ENCODE results near the gene PITPNM1. TPM values are rescaled to one million over a fixed set of nuclear protein-coding genes. Genes with fewer than 3 reads are reported as not detected.
"Not testable (repeated sequence)": the region's sequence is repeated elsewhere in the genome, so short reads cannot be mapped to it uniquely, and the experiment has no call there.

PITPNM1 gene
- total RNA-seq, 1 donor from 2014 or later, result 51.0 TPM

DNA sequence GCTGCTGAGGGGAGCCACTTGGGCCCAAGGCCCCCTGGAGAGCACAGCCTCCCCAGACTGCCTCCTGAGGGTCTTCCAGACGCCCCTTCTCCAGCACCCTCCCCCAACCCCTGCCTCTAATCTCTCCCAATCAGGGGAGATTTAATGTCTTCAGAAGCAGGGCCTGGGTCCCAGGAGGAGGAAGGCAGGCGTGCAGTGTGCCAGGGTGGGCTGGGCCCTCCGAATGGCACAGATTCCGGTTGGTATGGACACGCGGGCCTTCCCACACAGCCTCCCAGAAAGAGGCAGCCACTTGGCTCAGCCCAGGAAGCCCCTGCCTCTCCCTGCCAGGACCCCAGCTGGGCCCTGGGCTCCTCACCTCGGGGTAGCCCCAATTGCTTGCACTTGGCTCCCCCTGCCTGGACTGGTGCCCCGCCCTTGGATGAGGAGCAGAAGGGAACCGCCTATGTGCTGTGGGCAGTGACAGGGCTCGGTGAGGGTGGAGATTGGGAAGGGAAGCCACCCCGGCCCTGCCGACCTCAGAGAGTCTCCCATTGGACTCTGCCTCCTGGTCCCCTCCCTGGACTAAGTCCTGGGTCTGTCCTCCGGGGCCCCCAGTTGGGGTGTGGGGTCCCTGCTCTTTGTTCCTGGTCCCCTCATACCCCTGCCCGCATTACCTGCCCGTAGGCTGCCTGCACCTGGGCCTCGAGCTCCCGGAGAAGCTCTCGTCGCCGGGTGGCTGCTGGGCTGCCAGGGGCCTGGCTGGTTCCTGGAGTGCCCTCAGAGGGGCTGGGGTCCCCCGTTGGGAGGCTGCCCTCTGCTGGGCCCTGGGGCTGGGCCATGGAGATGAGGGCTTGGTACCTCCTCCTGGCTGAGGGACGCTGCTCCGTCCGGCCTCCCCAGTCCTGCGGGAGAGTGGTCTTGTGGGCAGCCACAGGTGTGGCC, 18.7 kb upstream of the PITPNM1 start:
- no peak for DNase-seq (ENCODE audit: low spot score)

DNA sequence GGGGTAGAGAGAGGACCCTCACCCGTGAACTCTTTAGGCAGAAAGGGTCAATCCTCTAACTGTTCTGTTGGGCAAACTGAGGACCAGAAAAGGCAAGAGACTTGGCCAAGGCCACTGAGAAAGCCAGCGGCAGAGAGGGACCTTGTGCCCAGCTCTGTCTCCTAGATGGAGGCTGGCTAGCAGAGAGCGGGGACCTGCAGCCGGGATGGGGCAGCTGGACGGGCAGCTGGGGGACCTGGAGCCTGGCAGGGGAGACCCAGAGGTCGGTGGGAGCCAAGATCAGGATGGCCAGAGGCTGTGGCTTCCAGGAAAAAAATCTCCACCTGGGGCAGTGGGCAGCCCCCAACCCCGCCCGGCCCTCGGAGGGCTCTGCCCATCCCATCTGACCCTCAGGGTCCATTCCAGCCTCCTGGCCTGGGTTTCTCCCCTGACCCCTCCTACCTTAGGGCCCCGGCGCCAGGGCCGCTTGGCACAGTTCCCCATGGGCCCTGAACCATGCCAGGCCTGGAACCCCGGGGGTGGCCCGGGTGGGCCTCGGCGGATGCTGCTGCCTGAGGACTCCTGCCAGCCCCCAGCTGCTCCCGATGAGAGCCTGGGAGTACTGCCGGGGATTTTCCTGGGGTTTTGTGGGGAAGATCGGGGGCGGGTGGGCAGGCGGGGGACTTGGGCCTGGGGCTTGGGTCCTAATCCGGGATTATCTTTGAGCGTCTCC, 17.8 kb upstream of the PITPNM1 start, which contains the start of gene CABP2:
TSS of gene CABP2 (minus strand) at position 603 of the 712 bp plus-strand sequence. CDS start at position 483, 120 bp downstream.
- DNase-seq (ENCODE audit: low spot score), result no peak

DNA sequence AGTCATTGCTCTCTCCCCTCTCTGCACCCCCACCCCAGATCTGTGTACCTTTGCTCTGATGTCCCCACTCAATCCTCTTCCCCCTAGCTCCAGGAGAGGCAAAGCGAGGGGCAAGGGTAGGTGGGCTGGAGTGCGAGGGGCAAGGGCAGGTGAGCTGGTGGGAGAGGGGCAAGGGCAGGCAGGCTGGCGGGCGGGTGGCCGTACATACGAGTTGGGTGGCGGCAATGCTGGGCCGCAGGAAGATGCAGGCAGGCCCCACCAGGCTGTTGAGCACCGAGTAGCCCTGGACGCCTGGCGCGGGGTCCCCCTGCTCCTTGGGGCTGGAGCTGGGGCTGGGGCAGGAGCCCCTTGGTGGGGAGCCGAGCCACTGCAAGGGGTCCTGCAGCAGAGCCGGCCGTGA, 17.2 kb upstream of the PITPNM1 start:
- DNase-seq (ENCODE audit: low spot score), result no peak

DNA sequence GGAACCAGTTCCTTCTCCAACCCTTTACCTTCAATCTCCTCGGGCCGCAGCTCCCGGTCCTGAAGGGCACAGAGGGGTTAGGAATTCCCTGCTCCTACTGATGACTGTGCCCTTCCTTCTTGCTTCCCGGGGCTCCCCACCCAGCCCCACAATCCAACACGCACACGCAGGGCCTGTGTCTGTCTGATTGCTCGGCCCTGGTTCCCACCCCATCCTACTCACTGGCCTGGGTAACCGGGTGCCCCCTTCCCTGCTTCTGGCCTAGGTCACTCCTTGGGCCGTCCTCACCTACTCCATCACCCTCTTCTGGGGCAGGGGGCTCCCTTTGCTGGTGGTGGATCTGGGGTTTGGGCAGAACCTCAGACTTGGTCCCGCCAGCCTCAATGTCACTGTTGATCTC, 16.8 kb upstream of the PITPNM1 start:
- no peak for DNase-seq (ENCODE audit: low spot score)

DNA sequence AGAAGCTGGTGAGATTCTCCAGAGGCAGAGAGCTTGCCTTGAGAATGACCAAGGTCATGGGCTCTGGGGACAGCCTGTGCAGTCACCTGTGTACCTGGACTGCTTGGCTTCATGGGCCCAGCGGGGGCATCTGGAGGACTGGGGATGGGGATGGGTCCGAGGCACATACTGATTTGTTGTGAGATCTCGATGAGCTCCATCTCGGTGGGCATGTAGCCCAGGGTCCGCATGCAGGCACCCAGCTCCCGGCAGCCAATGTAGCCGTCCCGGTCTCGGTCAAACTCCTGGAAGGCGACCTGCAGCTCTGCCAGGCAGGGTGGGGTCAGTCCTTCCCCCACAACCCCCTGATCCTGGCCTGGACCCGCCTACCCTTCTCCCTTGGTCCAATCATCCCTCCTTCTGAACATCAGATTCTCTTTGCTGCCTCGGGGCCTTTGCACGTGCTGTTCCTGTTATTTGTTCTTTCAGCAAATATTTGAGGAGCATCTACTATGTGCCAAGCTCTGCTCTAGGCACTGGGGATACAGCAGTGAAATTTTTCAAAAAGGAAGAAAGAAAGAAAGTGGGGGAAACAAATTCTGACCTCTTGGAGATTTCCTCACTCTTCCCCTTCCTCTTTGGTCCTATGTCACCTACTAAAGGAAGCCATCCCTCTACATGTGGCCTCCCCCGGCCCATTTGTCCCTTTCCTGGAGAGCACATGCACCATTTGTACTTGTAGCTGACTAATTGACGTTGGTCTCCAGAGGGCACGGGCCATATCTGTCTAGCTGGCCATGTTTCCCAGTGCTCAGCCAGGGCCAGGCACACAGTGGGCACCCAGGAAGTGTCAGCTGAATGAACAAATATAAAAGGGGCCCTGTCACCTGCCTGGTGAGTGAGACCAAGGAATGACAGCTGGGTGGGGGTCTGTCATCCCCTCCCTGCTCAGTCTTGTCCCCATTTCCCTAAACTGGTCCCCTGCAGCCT, 16.0 kb upstream of the PITPNM1 start:
- DNase-seq (ENCODE audit: low spot score), result no peak

DNA sequence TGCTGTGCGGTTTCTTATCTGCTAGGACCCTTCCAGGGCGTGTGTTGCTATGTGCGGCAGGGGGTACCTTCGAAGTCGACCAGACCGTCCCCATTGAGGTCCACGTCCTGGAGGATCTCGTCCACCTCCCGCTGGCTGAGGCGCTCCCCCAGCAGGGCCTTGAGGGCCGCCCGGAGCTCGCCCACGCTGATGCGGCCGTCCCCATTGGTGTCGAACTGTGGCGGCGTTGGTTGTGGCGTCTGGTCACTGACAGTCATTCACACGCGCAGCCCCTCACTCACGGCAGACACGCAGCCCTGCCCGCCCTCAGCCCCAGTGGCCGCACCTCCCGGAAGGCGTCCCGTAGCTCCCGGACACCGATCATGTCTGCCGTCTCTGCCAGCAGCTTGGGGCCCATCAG, 14.6 kb upstream of the PITPNM1 start:
- no peak for DNase-seq (ENCODE audit: low spot score)

DNA sequence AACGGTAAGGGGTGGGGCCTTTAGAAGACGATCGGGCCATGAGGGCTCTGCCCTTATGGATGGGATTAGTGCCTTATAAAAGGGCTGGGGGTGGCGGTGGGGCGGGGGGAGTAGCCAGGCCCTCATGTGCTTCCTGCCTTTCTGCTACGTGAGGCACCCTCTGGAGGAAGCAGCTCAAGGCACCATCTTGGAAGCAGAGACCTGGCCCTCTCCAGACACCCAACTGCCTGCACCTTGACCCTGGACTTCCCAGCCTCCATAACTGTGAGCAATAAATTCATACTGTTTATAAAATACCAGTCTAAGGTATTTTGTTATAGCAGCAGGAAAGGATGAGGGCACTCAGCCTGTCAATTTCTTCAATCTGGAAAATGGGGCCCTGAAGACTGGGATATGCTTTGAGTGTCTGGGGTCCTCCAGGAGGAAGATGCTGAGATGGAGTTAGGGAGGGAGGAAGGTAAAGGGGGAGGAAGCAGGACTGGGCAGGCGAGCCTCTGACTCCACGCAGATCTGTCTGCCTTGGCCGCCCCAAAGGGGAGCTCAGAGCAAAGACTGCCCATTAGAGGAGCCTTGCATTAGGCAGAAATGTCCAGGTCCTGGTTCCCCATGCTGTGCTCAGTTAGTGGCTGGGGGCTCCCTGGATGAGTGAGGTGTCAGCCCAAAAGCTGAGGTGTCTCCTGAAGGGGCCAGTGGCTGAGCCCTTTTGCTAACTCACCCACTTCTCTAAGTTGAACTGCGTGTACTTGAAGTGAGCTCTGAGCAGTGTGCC, 12.8 kb upstream of the PITPNM1 start:
- DNase-seq (ENCODE audit: low spot score), result no peak

DNA sequence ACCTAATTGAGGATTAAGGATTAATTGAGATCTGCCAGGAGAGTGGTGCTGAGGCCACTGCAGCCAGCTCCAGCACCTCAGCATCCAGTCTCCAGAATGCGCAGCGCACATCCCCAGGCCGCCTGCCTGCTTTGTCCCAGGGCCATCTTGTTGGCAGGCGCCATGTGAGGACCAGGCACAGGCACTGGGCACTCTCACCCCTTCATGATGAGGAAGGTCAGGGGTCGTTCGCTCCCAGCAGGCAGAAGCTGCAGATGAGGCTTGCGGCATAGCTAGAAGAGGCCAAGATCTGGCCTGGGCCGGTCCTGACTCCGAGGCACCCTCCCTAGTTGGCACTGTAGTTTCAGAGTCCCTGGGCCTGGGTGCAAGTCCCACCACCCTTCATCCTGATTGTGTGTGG, 11.6 kb upstream of the PITPNM1 start:
- DNase-seq (ENCODE audit: low spot score), result no peak

DNA sequence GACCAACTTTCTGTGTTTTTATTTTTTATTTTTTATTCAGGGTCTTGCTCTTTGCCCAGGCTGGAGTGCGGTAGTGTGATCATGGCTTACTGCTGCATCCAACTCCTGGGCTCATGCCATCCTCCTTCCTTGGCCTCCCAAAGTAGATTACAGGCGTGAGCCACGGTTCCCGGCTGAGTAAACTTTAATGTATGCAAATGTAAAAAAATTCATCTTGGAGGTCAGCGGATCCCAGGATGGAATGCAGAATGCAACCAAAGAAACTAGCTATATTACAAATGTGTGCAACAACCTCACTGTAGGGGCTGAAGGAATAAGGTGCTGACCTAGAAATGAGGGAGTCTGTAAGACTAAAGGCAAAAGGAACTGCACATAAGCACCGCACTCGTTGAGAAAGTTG, 9.0 kb upstream of the PITPNM1 start:
- DNase-seq (ENCODE audit: low spot score), result no peak

DNA sequence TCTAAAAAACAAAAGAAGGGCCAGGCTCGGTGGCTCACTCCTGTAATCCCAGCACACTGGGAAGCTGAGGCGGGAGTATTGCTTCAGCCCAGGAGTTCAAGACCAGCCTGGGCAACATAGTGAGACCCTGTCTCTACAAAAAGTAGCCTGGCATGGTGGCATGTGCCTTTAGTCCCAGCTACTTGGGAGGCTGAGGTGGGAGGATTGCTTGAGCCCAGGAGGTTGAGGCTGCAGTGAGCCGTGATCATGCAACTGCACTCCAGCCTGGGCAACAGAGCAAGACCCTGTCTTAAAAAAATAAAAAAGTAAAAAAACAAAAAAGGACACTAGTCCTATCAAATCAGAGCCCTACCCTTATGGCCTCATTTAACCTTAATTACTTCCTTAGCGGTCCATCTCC, 6.4 kb upstream of the PITPNM1 start:
- not testable (repeated sequence) for DNase-seq (ENCODE audit: low spot score)

DNA sequence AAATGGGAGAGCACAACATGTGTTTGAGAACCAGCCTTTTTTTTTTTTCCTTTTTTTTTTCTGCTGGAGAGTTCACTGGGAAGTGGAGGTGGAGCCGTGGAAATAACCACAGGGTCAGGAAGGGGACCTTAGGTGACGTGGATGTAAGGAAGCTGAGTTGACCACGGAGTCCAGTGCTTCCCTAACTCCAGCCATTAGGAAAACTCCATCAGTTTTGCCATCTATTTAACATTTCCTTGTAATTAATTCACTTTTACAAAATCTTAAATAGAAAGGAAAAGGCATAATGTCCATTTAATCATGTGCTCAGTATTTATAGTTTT, 4.8 kb upstream of the PITPNM1 start:
- DNase-seq (ENCODE audit: low spot score), result no peak

DNA sequence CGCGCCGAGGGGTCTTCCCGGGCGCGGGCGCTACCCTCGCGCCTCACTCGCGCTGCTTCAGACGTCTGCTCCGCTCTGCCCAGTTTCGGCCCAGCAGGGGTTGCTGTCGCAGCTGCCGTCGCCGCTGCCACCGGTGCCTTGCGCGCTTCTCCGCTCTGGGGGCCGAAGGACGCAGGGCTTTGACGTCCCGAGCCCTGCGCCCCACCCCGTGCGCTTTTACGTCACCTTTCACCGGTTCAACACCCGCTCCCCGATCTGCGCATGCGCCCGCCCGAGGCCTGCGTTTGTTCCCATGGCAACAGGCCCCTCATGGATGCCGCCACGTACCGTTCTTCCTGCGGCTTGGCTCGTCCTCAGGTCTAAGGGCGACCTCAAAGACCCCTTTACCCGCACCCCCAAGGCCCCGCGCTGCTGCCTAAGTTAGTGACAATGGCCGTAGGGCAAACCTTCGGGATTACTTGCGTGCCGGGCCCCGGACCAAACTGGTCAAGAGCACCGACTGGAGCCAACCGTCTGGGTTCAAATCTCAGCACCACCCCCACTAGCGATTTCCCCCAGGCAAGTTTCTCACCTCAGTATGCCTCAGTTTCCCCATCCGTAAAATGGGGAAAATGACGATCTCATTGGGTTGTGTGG, 3.4 kb upstream of the PITPNM1 start:
- peak; percentile 98 for DNase-seq (ENCODE audit: low spot score)

DNA sequence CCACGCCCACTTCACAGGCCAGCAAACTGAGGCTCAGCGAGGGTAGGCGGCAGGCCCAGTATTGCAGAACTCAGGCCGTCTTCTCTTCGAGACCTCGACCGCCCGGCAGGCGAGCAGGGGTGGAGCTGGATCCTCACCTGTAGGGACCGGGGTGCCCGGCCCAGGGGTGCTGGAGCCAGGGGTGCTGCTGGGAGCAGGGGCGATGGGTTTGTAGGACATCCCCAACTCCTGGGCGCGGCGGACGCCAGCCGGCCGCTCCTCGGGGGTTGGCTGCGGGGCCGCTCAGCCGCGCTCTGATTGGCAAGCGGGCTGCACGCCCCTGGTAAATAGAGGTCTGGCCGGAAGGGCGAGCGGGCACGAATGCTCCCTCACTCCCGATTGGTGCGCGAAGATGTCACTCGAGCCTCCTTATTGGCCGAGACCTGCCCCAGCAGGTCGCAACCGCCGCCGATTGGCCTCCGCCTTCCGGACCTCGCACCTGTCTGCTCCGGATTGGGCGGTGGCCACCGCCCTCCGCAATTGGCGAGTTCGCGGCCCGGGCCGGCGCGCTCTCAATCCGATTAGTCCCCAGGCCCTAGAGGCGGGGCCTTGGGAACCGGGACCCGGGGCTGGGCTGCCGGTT, 2.8 kb upstream of the PITPNM1 start, which contains the start of gene CDK2AP2:
TSS of gene CDK2AP2 (minus strand) at position 299 of the 622 bp plus-strand sequence. CDS start at position 219, 80 bp downstream.
- DNase-seq (ENCODE audit: low spot score), result peak; percentile 99

DNA sequence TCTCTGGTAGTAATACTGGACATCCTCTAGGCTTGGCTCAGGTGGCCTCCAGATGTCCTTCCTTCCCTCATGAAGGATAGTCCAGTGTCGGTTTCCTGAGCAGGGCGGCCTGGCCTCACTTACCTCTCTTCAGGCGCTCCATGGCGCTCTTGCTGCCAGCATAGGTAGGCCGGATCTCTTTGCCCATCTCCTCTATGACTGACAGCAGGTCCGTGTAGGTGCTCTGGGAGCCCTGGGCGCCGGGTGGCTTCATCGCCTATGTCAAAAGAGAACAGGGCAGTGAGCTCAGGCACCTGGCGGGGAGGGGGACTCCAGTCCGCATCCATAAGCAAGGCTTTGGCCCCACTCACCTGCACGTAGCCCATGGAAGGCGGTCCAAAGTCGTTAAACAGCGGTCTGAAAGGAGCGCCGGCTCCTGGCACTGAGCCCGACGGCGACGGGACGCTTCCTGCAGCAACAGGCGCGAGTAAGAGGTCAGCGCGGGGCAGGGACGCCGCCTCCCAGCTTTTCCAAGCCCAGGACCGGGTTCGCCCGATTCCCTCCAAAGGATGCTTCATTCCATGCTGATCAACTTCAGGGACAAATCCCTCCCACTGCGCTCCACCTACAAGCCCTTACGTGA, 2.2 kb upstream of the PITPNM1 start:
- peak; percentile 67 for DNase-seq (ENCODE audit: low spot score)

DNA sequence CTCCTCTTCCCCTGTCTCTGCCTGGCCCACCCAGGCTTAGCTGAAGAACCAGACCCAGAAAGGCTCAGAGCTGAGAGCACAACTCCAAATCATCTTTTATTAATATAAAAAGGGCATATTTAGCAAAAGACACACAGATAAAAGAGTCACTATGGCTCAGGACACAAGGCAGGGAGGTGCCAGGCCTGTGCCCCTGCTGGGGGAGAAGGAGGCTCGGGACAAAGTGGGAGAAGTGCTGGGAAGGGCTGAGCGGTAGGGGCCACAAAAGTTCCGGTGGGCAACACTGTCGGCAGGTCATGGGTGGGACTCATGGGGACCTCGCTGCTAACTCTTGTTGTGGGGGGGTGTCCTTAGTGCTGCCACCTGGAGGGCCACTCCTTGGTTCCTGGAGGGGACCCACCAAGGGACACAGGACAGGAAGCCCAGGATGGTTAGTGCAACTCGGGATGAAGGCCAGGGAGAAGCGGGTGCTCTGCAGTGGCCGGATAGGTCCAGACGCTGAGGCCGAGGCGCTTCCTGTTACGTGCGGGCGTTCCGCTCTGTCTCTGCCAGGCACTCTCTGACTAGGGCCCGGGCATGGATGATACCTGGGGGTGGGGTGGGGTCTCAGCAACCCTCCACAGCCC, 1.4 kb upstream of the PITPNM1 start:
- DNase-seq (ENCODE audit: low spot score), result no peak

DNA sequence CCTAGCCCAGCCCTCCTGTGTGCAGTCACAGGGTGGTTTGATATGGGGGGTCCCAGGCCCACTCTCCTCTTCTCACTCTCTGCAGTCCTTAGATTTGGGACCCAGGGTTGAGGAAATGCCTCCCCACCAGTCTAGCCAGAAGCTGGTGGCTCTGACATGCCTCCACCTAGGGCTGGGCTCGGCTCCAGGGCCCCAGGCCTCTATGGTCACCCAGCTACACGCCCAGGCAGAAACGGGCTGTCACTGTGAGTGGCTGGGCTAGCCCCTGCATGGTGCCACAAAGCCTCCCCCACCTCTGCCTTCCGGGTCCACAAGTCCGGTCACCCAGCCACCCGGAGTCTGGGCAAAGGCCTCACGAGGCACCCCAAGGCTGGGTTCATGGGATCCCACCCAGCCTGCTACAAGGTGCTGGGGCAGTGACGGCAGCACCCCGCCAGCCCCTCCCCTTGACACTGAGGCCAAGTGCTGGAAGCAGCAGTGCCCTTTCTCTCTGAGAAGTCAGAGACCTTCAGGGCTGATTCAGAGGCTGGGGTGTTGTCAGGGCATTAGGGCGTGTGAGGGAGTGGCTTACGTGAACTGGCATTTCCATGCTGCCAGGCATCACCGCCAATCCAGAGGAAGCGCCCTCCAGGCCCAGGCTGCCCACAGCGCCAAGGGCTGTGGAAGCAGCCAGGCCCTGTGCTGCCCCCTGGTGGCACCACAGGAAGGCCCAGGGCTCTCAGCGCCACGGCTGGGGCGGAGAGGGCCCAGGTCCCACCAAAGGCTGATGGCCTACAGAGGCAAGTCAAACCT, 638 bp upstream of the PITPNM1 start:
- peak; percentile 92 for DNase-seq (ENCODE audit: low spot score)

DNA sequence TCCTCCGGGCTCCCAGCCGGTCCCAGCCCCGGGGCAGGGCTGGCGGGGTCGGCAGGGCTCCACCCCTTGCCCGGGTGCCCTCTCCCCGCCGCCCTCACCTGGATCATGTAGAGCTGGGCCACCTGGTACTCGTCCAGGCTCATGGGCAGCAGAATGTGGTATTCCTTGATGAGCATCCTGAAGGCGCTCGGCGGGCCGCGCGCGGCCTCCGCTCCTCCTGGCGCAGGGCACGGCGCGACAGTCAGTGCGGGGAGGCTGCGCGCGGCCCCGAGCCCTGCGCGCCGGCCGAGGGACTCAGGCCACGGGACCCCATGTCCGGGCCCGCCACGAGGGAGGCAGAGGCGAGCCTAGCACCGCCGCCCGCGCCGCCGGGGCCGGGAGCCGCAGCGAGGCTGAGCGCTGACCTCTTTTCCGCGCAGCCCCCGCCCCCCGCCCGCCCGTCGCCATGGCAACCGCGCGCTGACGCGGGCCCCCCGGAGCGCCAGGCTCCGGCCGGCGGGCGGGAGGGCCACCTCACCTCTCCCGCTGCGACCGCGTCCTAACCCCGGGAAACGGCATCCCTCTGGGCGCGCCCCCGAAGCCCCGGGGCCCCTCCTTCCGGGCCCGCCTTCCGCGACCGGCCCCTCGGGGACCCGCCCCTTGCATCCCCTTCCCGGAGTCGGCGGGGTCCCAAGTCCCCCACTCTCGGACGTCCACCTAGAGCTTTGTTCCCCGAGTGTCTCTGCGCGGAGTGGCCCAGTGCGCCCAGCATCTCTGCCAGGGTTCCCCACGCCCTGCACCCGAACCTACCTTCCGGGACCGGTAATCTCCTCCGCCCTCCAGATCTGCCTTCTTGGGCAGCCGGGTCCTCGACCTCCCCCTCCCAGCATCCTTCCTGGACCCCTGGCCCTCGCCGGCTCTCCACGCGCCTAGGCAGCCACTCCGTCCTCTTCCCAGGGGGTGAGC, 886 bp downstream of the PITPNM1 start:
- DNase-seq (ENCODE audit: low spot score), result no peak
